WERI-Rb-1 (cell line): ENCODE measurements around the gene DIRAS1.
"Not testable (repeated sequence)": the region's sequence is repeated elsewhere in the genome, so short reads cannot be mapped to it uniquely, and the experiment has no call there.

Experiments
- DNase-seq: peaks from one replicate; pipeline ENCODE4 v3.0.0-alpha.2; 2020
- H3K27ac ChIP-seq: fragments of 250-450 bp; sonication (Bioruptor Pico); 2 replicates; pipeline ENCODE4 v1.5.1; 2020; ENCODE audit warnings: mild to moderate bottlenecking, moderate library complexity
- H3K27me3 ChIP-seq: fragments of 250-450 bp; sonication (Bioruptor Pico); 2 replicates; pipeline ENCODE4 v1.5.1; 2021; ENCODE audit warnings: mild to moderate bottlenecking, low read depth, moderate library complexity; ENCODE audit not compliant: insufficient read depth, severe bottlenecking
- H3K36me3 ChIP-seq: fragments of 250-450 bp; sonication (Bioruptor Pico); 2 replicates; pipeline ENCODE4 v1.5.1; 2020; ENCODE audit warnings: mild to moderate bottlenecking, moderate library complexity
- H3K4me3 ChIP-seq: 2 replicates; pipeline ENCODE4 v1.5.1; 2011; ENCODE audit warnings: low read depth, mild to moderate bottlenecking, control low read depth, low read length
- H3K9me3 ChIP-seq: fragments of 250-450 bp; sonication (Bioruptor Pico); 2 replicates; pipeline ENCODE4 v1.5.1; 2021; ENCODE audit warnings: mild to moderate bottlenecking, moderate library complexity; ENCODE audit not compliant: severe bottlenecking
- CTCF ChIP-seq: IDR thresholded peaks from 2 replicates; pipeline ENCODE4 v1.5.1; 2011; ENCODE audit warnings: low read depth, mild to moderate bottlenecking, control low read depth, inconsistent platforms, low read length

The DIRAS1 gene

DNA sequence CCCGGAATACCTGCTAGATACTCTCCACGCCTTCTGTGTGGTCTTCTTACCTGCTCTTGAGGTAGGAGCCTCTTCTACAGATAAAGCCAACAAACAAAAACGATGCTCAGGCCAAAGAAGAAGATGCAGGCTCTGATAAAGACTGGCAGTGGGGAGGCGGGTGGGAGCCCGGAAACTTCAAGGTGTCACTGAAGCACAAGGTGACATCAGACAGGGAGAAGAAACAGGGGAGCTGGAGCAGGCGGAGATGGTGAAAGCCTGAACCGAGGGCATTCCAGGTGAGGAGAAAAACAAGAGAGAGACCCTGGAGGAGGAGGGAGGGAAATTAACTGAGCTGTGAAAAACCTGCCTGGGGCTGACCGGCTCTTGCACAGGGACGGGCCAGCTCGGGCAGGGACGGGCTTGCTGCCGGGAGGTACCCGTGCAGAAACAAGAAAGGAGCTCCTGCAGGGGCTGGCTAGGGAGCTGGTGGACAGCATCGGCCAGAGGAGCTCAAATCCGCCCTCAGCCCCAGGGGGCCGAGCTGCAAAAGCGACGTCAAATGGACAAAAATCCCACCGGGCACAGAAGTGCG lies 37.7 kb downstream of the DIRAS1 start:
- H3K27ac ChIP-seq: no peak overlapping the region
- no peak for DNase-seq
- no peak for TF ChIP-seq CTCF
- H3K4me3 ChIP-seq: no peak overlapping the region
- H3K9me3 ChIP-seq: no peaks in the 10 kb centered on the region
- H3K36me3 ChIP-seq: no peaks in the 10 kb centered on the region
- no peaks in the 10 kb centered on the region for H3K27me3 ChIP-seq

GRCh38 chr19:2680808-2681207 lies 40.4 kb downstream of the DIRAS1 start:
- Histone ChIP-seq H3K27me3 (no peaks in the 10 kb centered on the region), H3K27ac (no peak overlapping the region), H3K9me3 (peaks cover 3% of the 10 kb centered on the region), H3K36me3 (no peaks in the 10 kb centered on the region), H3K4me3 (no peak overlapping the region)
- DNase-seq: no peak
- TF ChIP-seq CTCF: no peak

- TF ChIP-seq CTCF: no peak
- Histone ChIP-seq H3K27me3 (no peaks in the 10 kb centered on the region), H3K27ac (no peak overlapping the region), H3K4me3 (no peak overlapping the region), H3K9me3 (peaks cover 3% of the 10 kb centered on the region), H3K36me3 (no peaks in the 10 kb centered on the region)
- no peak for DNase-seq
Measured at GRCh38 chr19:2679439-2679838, 41.7 kb downstream of the DIRAS1 start.

GRCh38 chr19:2678948-2679347 lies 42.2 kb downstream of the DIRAS1 start:
- not testable (repeated sequence) for H3K9me3 ChIP-seq, DNase-seq, H3K27me3 ChIP-seq, H3K36me3 ChIP-seq, H3K4me3 ChIP-seq, H3K27ac ChIP-seq

DNA sequence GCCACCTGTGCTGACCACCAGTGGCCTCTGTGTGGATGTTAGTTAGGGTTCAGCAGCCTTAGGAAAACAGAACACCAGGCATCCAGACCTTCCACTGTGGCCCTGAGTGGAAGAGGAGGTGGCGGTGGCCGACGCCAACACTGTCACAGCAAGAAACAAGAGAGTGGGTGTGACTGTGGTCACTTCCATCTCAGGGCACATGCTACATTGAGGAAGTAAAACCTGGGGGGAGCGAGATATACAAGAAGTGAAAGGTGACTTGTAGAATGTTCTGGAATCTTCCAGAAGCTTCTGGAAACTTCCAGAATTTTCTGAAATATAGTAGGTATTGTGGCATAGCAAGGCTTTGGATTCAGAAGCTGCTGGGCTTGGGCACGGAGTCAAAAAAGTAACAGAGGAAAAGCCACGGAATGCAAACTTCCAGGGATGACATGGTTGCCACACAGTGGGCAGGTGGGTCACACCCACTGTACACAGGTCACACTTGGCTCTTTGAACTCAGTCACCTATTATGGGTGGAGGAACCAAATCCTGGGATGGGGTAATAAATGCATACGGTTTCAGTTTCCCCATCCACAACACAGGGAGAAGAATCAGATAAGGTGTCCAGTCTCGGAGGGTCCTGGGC lies 43.0 kb downstream of the DIRAS1 start:
- H3K4me3 ChIP-seq: no peak overlapping the region
- no peak for DNase-seq
- H3K9me3 ChIP-seq: peaks cover 3% of the 10 kb centered on the region
- TF ChIP-seq CTCF: no peak
- no peaks in the 10 kb centered on the region for H3K36me3 ChIP-seq
- H3K27me3 ChIP-seq: no peaks in the 10 kb centered on the region
- H3K27ac ChIP-seq: no peak overlapping the region

DNA sequence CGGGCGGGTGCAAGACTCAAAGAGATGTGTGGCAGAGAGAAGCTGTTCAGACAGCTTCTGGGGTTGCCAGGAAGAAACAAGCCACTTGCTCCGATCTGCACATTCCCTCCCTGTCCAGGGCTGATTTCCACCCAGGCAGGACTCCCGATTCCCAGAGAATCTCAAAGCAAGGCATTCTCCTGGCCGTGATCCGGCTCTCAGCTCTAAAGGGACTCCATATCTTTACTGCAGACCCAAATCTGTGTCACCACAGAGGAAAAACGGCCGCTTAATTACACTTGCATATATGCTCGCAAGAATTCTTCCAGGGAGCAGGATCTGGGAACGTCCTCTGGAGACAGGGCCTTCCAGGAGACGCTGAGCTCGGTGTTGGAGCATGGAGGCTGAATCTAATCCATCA lies 44.3 kb downstream of the DIRAS1 start:
- Histone ChIP-seq H3K27ac (no peak overlapping the region), H3K4me3 (no peak overlapping the region), H3K9me3 (peaks cover 3% of the 10 kb centered on the region), H3K27me3 (no peaks in the 10 kb centered on the region), H3K36me3 (no peaks in the 10 kb centered on the region)
- DNase-seq: no peak
- TF ChIP-seq CTCF: no peak
